ENCODE measurements around the gene MOV10L1. TPM values are rescaled to one million over a fixed set of nuclear protein-coding genes. Genes with fewer than 3 reads are reported as not detected.

The MOV10L1 gene
- total RNA-seq, 2 donors from 2014 or later = 0.27 to 0.50 TPM

DNA sequence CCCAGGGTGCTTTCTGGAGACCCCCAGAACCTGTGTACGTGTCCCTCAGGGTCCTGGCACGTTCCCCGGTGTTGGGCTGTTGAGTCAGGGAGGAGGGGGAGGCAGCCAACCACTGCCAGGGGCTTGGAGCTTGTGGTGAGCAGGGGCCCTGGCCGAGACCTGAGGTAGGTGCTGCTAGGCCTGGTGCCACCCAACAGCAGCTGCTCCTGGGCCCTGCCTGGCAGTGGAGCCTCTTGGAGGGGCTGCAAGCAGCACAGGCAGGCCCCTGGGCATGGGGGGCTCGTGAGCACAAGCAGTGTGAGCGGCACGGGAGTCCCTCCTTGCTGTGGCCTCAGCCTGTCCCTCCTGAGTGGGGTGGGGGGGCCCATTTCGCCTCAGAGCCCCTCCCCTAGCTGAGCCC lies 103.8 kb downstream of the MOV10L1 start:
- Histone ChIP-seq H3K27me3 (no peaks in the 10 kb centered on the region), H3K27ac (no peak overlapping the region), H3K4me1 (peaks cover 22% of the 10 kb centered on the region), H3K4me3 (no peak overlapping the region), H3K9ac (ENCODE audit: low read depth in 2 of 2, low read length in 2 of 2) (no peak overlapping the region), H3K9me3 (no peaks in the 10 kb centered on the region), H3K36me3 (peaks cover 7% of the 10 kb centered on the region)
- DNase-seq = no peak
- TF ChIP-seq, protein P1, sequence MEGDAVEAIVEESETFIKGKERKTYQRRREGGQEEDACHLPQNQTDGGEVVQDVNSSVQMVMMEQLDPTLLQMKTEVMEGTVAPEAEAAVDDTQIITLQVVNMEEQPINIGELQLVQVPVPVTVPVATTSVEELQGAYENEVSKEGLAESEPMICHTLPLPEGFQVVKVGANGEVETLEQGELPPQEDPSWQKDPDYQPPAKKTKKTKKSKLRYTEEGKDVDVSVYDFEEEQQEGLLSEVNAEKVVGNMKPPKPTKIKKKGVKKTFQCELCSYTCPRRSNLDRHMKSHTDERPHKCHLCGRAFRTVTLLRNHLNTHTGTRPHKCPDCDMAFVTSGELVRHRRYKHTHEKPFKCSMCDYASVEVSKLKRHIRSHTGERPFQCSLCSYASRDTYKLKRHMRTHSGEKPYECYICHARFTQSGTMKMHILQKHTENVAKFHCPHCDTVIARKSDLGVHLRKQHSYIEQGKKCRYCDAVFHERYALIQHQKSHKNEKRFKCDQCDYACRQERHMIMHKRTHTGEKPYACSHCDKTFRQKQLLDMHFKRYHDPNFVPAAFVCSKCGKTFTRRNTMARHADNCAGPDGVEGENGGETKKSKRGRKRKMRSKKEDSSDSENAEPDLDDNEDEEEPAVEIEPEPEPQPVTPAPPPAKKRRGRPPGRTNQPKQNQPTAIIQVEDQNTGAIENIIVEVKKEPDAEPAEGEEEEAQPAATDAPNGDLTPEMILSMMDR (IDR thresholded peaks at IDR 0.05) = no peak
- intact Hi-C loops (cut with DNase I) = no loop called here

DNA sequence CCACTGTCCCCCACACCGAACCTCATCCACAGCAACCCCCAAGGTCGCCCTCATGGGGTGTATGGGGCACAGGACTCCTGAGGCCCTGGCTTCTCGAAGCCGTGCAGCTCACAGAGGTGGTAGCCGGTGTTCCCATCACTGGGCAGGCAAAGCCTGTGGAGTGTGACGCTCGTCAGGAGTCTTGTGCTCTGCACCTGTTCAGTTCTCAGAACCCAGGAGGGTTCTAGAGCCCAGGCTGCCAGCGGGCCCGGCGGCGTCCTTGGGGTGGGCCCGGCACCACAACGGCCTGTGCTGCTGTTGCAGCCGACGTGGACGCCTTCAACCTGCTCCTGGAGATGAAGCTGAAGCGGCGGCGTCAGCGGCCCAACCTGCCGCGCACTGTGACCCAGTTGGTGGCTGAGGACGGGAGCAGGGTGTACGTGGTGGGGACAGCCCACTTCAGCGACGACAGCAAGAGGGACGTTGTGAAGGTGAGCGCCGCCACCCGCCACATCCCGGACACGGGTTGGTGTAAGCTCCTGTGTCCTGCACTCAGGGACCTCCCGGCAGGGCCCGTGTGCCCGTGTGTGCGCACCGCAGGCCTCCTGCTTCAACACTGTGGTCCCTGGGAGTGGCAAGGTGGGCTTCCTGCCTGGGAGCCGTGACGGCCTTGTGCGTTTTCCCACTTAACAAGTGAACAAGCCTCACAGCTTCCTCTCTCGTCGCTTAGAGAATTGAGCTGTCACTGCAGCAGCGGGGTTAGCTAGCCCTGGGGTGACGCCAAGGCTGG lies 104.4 kb downstream of the MOV10L1 start:
- Histone ChIP-seq H3K27me3 (no peaks in the 10 kb centered on the region), H3K4me3 (no peak overlapping the region), H3K9me3 (no peaks in the 10 kb centered on the region), H3K4me1 (peaks cover 17% of the 10 kb centered on the region), H3K9ac (ENCODE audit: low read depth in 2 of 2, low read length in 2 of 2) (no peak overlapping the region), H3K27ac (no peak overlapping the region), H3K36me3 (peaks cover 7% of the 10 kb centered on the region)
- TF ChIP-seq, protein P1 (IDR thresholded peaks at IDR 0.05) = no peak
- no peak for DNase-seq
- intact Hi-C loops (cut with DNase I) = no loop called here

DNA sequence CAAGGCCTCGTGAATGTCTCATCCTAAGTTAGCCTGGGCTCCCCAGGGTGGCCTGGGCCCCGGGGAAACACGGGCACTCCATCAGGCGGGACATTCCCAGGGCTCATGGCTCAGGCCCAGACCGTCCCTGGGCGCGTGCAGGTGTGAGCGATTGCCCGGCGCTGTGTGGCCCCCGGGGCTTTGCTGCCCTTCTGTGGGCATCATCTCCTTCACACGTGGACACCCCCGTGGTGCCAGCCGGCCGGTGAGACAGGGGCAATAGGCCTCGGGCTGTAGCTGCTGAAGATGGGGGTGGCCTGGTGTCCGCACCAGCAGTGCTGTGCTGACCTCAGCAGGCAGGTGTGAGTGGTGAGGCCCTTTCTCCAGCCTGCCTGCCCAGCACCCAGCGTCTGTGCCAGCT lies 106.5 kb downstream of the MOV10L1 start:
- H3K9ac ChIP-seq (ENCODE audit: low read depth in 2 of 2, low read length in 2 of 2) = no peak overlapping the region
- peaks cover 7% of the 10 kb centered on the region for H3K36me3 ChIP-seq
- peaks cover 5% of the 10 kb centered on the region for H3K4me1 ChIP-seq
- no peak overlapping the region for H3K27ac ChIP-seq
- no peak overlapping the region for H3K4me3 ChIP-seq
- no peaks in the 10 kb centered on the region for H3K9me3 ChIP-seq
- intact Hi-C loops (cut with DNase I) = no loop called here
- H3K27me3 ChIP-seq = no peaks in the 10 kb centered on the region
- TF ChIP-seq, protein P1 (IDR thresholded peaks at IDR 0.05) = no peak
- no peak for DNase-seq

DNA sequence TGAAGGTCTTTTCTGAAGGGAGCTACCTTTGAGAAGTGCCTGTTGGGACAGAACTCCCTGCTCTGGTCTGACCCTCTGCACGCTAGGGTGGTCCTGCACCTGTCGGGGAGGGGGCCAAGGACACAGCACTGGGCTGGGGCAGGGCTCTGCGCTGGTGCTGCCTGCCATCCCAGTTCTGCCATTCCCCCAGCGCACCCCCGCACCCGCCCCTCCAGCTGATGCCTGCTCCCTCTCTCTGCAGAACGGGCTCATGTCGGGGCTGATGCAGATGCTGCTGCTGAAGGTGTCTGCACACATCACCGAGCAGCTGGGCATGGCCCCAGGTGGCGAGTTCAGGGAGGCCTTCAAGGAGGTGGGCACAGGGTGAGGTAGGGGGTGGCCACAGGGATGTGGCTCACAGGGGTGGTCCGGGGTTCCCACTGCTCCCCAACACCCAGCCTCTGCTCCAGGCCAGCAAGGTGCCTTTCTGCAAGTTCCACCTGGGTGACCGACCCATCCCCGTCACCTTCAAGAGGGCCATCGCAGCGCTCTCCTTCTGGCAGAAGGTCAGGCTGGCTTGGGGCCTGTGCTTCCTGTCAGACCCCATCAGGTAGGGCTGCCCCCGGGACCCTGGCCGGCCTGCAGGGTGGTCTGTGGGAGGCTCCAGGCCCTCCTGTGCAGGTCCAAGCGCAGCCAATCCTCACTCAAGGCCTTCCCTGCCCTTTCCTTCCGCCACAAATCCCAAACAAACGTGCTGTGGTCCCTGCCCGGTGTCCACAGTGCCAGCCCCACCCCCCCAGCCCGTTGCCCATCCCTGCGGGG lies 107.4 kb downstream of the MOV10L1 start:
- no peak for DNase-seq
- Histone ChIP-seq H3K27ac (no peak overlapping the region), H3K9ac (ENCODE audit: low read depth in 2 of 2, low read length in 2 of 2) (no peak overlapping the region), H3K4me1 (peaks cover 7% of the 10 kb centered on the region), H3K9me3 (no peaks in the 10 kb centered on the region), H3K27me3 (no peaks in the 10 kb centered on the region), H3K4me3 (no peak overlapping the region), H3K36me3 (peaks cover 7% of the 10 kb centered on the region)
- intact Hi-C loops (cut with DNase I) = no loop called here
- TF ChIP-seq, protein P1 (IDR thresholded peaks at IDR 0.05) = no peak

DNA sequence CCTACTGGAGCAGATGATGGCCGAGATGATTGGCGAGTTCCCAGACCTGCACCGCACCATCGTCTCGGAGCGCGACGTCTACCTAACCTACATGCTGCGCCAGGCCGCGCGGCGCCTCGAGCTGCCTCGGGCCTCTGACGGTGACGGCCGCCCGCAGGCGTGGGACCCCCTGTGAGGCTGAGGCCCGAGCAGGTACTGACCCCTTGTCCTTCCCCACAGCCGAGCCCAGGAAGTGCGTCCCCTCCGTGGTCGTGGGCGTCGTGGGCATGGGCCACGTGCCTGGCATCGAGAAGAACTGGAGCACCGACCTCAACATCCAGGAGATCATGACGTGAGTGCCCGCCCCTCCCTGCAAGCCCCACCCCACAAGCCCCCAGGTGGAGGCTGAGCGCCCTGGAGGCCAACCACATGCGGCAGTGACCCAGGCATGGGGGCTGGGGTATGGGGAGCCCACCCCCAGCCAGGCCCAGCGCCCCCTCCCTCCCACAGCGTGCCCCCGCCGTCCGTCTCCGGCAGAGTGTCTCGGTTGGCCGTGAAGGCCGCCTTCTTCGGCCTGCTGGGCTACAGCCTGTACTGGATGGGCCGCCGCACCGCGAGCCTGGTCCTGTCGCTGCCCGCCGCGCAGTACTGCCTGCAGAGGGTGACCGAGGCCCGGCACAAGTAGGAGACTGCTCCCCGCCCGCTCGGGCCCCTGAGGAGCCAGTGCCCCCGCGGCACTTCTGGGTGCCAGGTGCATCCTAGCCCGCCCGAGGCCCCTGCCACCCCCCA lies 108.2 kb downstream of the MOV10L1 start:
- TF ChIP-seq, protein P1 (IDR thresholded peaks at IDR 0.05) = no peak
- intact Hi-C loops (cut with DNase I) = no loop called here
- no peak overlapping the region for H3K4me3 ChIP-seq
- no peaks in the 10 kb centered on the region for H3K9me3 ChIP-seq
- H3K27me3 ChIP-seq = no peaks in the 10 kb centered on the region
- no peak overlapping the region for H3K9ac ChIP-seq (ENCODE audit: low read depth in 2 of 2, low read length in 2 of 2)
- H3K4me1 ChIP-seq = peaks cover 7% of the 10 kb centered on the region
- DNase-seq = no peak
- peaks cover 7% of the 10 kb centered on the region for H3K36me3 ChIP-seq
- no peak overlapping the region for H3K27ac ChIP-seq

Data from colonic mucosa (tissue), 4 donors.